Breast epithelium (tissue), 4 donors: ENCODE data around the gene CA7. TPM values are rescaled to one million over a fixed set of nuclear protein-coding genes. Genes with fewer than 3 reads are reported as not detected.
A peak's percentile ranks its signal among the peaks of the same experiment; 100 is the strongest.

Experiments
- DNase-seq, 2 donors: peaks; one replicate each; pipeline ENCODE4 v3.0.0-alpha.2; 2019; ENCODE audit warnings: low spot score in 2 of 2
- H3K27ac ChIP-seq, 2 donors: fragments of 200-600 bp; sonication (generic) in 1 of 2; one replicate each; pipeline ENCODE4 v1.5.1; 2016 to 2019; ENCODE audit warnings: mild to moderate bottlenecking in 1 of 2
- H3K27me3 ChIP-seq, 2 donors: fragments of 200-600 bp; sonication (generic) in 1 of 2; one replicate each; pipeline versions ENCODE4 v1.5.1 to v1.6.0; 2017 to 2019; ENCODE audit warnings: control low read depth in 1 of 2, mild to moderate bottlenecking in 1 of 2
- H3K36me3 ChIP-seq: fragments of 200-600 bp; one replicate; pipeline ENCODE4 v1.5.1; 2019
- H3K4me1 ChIP-seq, 2 donors: fragments of 200-600 bp; sonication (generic); one replicate each; pipeline ENCODE4 v1.5.1; 2016 to 2019; ENCODE audit warnings: control low read depth in 1 of 2
- H3K4me3 ChIP-seq, 3 donors: fragments of 200-600 bp; sonication (generic); 1 replicate in 2 of 3; 2 replicates in 1 of 3; pipeline ENCODE4 v1.5.1; 2016 to 2019; ENCODE audit warnings: mild to moderate bottlenecking in 3 of 3, moderate library complexity in 2 of 3
- H3K9me3 ChIP-seq, 2 donors: fragments of 200-600 bp; sonication (generic) in 1 of 2; one replicate each; pipeline ENCODE4 v1.5.1; 2016 to 2019; ENCODE audit warnings: control low read depth in 1 of 2
- CTCF ChIP-seq, 3 donors: fragments of 450-650 bp; IDR thresholded peaks; one replicate each; pipeline ENCODE4 v1.5.1; 2016 to 2017; ENCODE audit warnings: antibody characterized with exemption in 3 of 3, mild to moderate bottlenecking in 3 of 3, moderate library complexity in 3 of 3
- POLR2A ChIP-seq: fragments of 450-650 bp; IDR thresholded peaks from one replicate; pipeline ENCODE4 v1.6.1; 2016; ENCODE audit warnings: antibody characterized with exemption, mild to moderate bottlenecking, moderate library complexity
- POLR2AphosphoS5 ChIP-seq, 3 donors: sonication (generic); formaldehyde crosslinking; IDR thresholded peaks; one replicate each; pipeline ENCODE4 v1.6.1; 2017; ENCODE audit warnings: antibody characterized with exemption in 3 of 3
- intact Hi-C: fragments of 100-400 bp; cut with DNase I; formaldehyde crosslinking; loops from one replicate; pipeline ENCODE4 v1.15.1; 2023; ENCODE audit warnings: low total_unique reads
- total RNA-seq, 3 donors: library from RNA; depleted of rRNA; stranded (reverse); fragments of >200 nt; gene quantifications; one replicate each; pipeline ENCODE4 v1.1.0, GENCODE V29; 2016

The CA7 gene
- total RNA-seq, 3 donors from 2014 or later, result 1.3 TPM; not detected in 2

- no peaks in the 10 kb centered on the region for H3K36me3 ChIP-seq
- no peak for DNase-seq
- no peaks in the 10 kb centered on the region for H3K4me1 ChIP-seq
- intact Hi-C loops, result no loop called here
- TF ChIP-seq POLR2A (no peak), POLR2AphosphoS5 (IDR thresholded peaks at IDR 0.05) (no peak), CTCF (IDR thresholded peaks at IDR 0.05) (no peak)
- H3K4me3 ChIP-seq, result no peak overlapping the region
- no peak overlapping the region for H3K27ac ChIP-seq
- H3K9me3 ChIP-seq, result no peaks in the 10 kb centered on the region
- H3K27me3 ChIP-seq, result no peaks in the 10 kb centered on the region
These were observed 9.3 kb downstream of the CA7 start for GRCh38 chr16:66853261-66854139.

GRCh38 chr16:66856184-66856730, 12.0 kb downstream of the CA7 start:
- H3K4me3 ChIP-seq, result no peak overlapping the region
- no peak overlapping the region for H3K27ac ChIP-seq
- H3K36me3 ChIP-seq, result no peaks in the 10 kb centered on the region
- H3K9me3 ChIP-seq, result no peaks in the 10 kb centered on the region
- no peak for DNase-seq
- H3K27me3 ChIP-seq, result no peaks in the 10 kb centered on the region
- intact Hi-C loops, result no loop called here
- no peaks in the 10 kb centered on the region for H3K4me1 ChIP-seq
- TF ChIP-seq POLR2A, result no peak

- H3K27me3 ChIP-seq, result no peaks in the 10 kb centered on the region
- TF ChIP-seq CTCF (IDR thresholded peaks at IDR 0.05), result no peak
- no peak for TF ChIP-seq POLR2A
- no peak for TF ChIP-seq POLR2AphosphoS5 (IDR thresholded peaks at IDR 0.05)
- no peaks in the 10 kb centered on the region for H3K36me3 ChIP-seq
- H3K9me3 ChIP-seq, result no peaks in the 10 kb centered on the region
- no peak for DNase-seq
- no peak overlapping the region for H3K27ac ChIP-seq
- intact Hi-C loops, result no loop called here
- H3K4me1 ChIP-seq, result no peaks in the 10 kb centered on the region
- no peak overlapping the region for H3K4me3 ChIP-seq
These were observed 12.6 kb downstream of the CA7 start for GRCh38 chr16:66856801-66857200.

GRCh38 chr16:66857437-66857836, 13.2 kb downstream of the CA7 start:
- TF ChIP-seq POLR2A (no peak), POLR2AphosphoS5 (IDR thresholded peaks at IDR 0.05) (no peak)
- Histone ChIP-seq H3K4me3 (no peak overlapping the region), H3K27me3 (no peaks in the 10 kb centered on the region), H3K9me3 (no peaks in the 10 kb centered on the region), H3K36me3 (no peaks in the 10 kb centered on the region), H3K4me1 (no peaks in the 10 kb centered on the region), H3K27ac (no peak overlapping the region)
- DNase-seq, result no peak
- intact Hi-C loops, result no loop called here

GRCh38 chr16:66858740-66859396, 14.7 kb downstream of the CA7 start:
- no peak overlapping the region for H3K27ac ChIP-seq

More at GRCh38 chr16:66858740-66859396, 14.7 kb downstream of the CA7 start:
- TF ChIP-seq POLR2AphosphoS5 (IDR thresholded peaks at IDR 0.05) (no peak), POLR2A (no peak), CTCF (IDR thresholded peaks at IDR 0.05) (no peak)
- H3K9me3 ChIP-seq, result no peaks in the 10 kb centered on the region
- H3K27me3 ChIP-seq, result no peaks in the 10 kb centered on the region
- H3K4me3 ChIP-seq, result no peak overlapping the region
- no peaks in the 10 kb centered on the region for H3K36me3 ChIP-seq
- H3K4me1 ChIP-seq, result no peaks in the 10 kb centered on the region
- peak in 1 of 2 donors; percentile 39 for DNase-seq
- intact Hi-C loops, result no loop called here
